GM21723 (cell line): ENCODE data around the gene CCDC188.

Experiments used
- ATAC-seq: cut with Tn5 transposase; IDR thresholded peaks from one replicate; pipeline ENCODE4 v1.9.1; 2021; ENCODE audit warnings: mild to moderate bottlenecking, moderate library complexity; ENCODE audit not compliant: unreplicated experiment

Gene CCDC188

DNA sequence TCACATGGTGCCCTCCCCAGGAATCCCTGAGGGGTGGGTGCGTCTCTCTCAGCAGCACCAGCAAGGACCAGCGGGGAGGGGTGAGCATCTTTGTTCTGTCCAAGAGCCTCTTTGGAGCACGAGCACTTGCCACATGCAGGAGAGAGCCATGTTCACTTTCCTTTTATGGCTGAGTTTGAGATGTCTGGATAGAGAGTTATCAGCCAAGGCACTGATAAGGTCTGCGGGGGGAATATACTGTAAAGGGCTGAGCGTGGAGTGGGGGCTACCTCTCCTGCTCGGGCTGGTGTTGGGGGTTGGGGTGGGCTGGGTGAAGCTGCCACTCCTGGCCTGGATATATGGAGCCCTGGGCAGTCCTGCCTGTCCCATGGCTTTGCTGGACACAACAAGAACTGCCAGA is 34.9 kb upstream of the CCDC188 start:
- ATAC-seq = no peak

DNA sequence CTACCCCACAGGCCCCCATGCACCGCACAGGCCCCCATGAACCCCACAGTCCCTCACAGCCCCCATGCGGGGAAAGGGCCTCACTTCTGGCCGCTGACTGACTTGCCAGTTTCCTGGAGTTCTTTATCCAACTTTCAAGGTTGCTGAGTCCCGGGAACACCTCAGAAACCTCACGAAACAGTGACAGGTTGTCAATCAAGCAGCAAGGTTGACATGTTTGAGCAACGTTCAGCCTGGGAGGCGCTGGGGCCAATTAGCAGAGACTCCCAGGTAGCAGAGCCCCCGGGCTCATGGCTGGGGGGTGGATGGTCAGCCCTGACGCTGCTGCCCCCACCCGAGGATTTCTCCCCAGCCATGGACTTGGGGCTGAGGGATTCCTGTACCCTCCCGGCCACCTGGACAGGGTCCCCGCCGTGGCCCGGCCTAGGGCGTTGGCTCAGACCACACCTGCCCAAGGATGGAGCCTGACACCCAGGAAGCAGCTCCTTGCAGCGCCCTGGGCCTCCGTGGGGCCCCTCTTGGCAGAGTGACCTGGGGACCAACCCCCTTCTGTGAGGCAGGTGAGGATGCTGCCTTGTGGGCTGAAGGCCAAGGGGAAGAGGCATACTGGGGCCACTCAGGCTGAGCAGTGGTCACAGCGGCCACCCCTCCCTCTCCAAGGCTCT is 33.8 kb upstream of the CCDC188 start:
- ATAC-seq = no peak

DNA sequence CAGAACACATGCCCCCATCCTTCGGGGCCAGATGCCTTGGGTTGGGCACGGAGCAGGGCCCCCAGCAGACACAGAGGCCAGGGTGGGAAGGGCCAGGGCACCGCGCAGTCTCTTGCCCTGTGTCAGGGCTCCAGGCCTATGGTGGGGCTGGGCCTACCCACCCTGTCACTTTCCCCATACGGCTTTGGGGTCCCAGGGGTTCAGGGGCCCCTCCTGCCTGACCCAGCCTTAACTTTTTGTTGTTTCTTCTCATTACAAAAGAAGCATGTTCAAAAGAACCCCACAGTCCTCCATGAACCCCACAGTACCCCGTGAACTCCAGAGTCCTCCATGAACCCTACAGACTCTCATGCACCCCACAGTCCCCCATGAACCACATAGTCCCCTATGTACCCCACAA is 33.0 kb upstream of the CCDC188 start:
- ATAC-seq = no peak

DNA sequence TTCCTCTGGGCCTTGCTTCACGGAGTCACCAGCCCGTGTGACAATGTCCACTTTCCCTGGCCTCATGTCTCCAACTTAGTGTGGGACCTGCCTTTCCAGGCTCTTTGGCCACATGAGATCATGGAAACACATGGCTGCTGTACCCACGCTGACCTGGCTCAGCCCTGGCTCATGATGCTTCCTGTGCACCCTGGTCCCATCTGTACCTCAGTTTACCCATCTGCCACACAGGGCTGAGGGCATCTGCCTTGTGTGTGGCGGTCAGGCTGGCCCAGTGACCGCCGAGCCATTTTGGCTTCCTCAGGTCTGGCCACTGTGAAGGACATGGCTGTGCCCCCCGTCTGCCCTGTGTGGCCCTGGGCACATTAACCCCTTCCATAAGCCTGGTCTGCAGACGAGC is 32.2 kb upstream of the CCDC188 start:
- no peak for ATAC-seq

DNA sequence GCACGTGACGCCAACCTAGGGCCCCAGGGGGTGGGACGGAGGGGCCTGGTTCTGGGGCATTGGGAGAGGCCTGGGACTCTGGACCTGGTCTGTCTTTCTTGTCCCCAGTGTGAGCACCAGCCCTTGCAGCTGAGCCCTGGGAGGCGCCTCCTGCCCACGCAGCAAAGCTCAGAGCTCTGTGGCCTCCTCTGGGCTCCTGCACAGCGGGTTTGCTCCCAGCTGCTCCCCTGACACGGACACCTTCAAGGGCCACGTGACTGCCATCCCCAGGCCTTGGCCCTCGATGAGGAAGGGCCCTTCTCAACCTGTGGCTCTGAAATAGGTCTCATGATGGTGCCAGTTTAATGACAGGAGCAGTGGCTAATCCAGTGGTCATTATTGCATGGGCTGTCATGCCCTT is 31.5 kb upstream of the CCDC188 start:
- ATAC-seq = no peak

DNA sequence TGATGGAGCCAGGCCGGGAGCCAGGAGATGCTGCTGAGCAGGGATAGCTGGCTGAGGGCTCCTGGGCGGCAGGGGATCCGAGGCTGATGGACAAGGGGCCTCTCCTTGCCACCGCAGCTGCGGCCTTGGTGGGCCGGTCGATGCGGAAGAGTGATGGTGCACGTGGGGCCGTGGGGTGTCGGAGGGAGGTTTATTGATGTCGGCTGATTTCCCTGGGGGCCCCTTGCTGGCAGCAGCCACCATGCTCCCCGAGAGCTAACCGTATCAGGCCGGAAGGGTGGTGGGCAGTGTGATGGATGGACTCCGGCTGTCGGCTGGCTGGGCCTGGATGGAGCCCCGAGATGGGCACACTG is 31.0 kb upstream of the CCDC188 start:
- ATAC-seq = no peak

DNA sequence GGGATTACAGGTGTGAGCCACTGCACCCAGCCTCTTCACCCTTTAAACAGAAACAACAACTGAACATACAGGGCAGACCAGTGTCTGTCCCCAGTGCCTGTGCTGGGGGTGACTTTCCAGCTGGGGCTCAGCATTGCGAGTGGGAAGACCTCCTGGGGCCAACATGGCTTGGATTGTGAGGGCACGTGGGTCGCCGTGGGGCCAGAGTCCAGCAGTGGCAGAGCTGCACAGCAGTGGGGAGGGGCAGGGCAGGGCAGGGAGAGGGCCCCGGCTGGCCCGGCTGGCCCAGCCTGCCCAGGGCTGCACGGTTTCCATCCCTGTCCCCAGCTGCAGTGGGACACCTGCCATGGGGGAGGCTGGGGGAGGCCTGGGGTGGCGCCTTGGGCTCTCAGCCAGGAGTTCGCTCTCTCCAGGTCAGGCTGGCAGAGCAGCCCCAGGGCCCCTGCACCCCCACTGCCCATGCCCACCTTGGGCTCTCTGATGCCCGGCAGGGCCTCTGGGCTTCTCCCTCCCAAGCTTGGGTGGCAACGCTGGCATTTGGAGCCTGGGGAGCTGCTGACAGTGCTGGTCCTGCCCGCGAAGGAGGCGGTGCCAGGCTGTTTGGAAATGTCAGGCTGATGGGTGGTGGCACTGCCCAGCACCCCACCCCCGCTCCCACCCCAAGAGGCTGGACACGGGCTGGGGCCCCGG is 30.5 kb upstream of the CCDC188 start:
- ATAC-seq = no peak

DNA sequence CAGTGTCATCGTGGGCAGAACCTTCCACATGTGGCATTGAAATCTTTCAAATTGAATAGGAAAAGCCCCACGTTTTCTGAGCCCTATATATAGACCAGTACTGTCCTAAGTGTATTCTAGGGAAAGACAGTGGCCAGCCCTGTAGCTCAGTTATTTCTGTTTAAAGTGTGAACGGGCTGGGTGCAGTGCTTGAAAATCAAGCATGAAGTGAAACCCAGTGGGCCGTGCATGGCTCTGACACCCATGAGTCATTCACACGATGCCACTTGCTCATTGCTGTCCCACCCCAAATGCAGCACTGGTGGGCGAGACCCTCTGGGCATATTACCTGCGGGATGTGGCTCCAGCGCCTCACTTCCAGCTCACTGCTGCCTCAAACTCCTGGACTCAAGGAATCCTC is 29.8 kb upstream of the CCDC188 start:
- ATAC-seq = no peak

DNA sequence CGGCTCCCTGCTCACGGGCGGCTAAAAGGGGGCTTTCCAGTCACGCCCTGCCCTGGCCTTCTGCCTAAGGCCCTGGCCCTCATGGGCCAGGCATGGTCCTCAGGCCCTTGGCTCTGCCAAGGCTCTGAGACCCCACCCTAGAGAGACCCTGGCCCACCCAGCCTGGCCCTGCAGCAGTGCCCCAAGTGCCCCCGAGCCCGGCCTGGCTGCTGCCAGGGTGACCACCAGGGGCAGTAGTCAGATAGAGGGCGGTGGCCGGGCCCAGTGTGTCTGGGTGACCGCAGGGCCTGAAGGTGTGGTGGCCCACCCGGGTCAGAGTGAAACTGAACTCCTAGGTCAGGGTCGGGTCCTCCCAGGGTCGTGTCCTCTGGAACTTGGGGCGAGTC is 29.4 kb upstream of the CCDC188 start:
- ATAC-seq = no peak

DNA sequence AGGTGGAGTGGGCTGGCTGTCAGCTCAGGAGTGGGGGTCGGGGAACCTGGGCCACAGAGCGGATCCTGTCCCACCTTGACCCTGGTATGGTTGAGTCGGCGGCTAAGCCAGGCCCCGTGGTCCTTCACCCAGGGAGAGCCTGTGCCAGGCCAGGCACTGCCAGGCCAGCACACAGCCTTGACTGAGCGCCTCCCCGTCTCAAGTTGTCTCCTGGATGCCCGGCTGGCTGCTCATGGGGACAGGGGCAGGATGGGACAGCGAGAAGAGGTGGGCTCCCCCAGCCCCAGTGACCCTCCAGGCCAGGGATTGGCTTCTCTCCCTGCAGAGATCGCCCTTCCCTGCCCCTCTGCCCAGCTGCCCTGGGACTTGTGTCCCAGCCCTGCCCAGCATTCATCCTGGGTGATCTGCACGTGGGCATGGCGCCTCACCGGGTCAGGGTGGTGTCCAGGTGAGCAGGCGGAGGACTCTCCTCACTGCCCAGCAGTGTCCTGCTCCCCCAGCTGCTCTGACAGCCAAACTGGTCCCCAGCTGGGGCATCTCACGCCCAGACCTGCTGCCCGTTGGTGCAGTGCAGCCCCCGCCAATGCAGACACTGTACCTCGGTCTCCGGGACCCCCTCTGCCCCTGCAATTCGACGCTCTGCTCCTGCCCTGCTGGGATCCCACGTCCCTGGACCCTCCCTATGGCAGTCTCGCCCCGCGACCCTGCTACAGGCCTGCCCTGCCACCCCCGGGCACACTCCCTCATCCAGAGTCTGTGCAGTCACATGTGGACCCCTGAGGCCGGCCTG is 28.8 kb upstream of the CCDC188 start:
- no peak for ATAC-seq

DNA sequence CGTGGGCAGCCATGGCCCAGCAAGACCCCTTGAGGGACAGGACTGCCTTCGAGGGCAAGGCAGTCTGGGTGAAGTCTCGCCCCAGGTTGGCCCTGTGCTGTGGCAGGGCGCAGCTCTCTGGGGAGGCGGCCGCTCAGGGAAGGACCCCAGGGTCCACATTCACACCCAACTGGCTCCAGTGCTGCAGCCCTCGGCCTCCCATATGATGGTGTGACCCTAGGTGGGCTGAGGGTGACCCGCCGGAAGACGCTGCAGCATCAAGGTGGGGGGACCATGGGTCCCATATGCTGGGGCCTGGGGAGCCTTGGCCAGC is 28.0 kb upstream of the CCDC188 start:
- no peak for ATAC-seq

DNA sequence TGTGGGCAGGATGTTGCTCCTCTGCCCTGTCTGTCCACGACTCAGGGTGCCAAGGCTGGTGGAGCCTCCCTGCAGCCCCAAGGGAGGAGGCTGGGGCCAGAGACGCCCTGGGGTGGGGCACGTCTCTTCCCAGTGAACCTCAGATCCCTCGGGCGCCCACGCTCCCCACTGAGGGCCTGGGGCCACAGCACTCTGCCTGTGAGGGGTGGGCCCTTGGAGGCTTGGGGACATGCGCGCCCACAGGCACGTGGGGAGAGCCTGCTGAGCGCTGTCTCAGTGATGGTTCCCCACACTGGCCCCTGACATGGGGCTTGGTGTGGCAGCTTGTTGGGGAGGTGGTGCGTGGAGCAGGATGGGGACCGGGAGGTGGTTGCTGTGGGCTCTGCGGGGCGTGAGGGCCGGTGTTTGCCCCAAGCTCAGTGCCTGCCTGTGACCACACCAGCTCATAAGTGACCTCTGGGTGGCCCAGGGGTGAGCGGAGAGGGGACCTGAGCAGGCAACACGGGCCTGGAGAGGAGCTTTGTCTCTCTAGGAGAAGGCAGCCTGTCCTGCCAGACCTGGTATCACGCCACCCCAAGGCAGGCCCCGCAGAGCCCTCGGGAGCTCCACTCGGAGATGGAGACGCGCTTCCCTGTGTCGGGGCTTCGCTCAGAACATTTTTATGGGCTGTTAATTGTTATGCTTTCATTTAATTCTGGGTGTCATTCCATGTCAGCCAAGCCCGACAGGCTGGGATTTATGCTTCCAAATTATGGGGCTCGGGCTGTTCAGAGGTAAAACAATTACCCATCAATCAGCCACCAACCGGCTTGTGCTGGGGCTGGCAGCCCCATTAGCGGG is 27.4 kb upstream of the CCDC188 start:
- no peak for ATAC-seq

DNA sequence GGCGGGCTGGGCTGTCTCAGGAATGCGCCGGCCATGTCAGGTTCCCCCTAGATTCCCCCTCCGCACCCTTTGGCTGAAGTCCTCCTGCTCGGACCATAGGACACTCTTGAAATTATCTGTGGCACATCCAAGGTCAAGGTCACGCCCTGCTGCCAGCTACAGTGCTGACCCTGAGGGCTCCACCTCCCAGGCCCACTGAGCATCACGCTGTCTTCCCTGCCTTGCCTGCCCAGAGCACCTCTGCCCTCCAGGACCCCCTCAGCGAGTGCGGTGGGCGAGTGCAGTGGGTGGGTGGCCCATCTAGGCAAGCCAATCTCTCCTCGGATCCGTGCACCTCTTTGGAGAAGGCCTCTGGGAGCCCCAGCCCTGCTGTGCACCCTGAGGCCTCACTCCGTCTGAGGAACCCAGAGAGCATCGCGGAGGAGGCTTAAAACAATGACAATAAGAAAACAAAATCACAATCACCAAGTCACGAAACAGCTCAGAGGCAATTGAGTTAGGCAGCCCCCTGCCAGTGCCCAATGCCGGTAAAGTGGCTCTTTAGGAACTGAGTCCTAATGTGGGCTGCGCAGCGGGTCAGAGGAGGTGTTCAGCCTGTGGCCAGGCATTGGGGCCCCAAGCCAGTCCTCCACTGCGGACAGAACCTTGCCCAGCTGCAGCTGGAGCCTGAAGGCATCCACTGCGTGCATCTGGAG is 26.5 kb upstream of the CCDC188 start:
- ATAC-seq = no peak

DNA sequence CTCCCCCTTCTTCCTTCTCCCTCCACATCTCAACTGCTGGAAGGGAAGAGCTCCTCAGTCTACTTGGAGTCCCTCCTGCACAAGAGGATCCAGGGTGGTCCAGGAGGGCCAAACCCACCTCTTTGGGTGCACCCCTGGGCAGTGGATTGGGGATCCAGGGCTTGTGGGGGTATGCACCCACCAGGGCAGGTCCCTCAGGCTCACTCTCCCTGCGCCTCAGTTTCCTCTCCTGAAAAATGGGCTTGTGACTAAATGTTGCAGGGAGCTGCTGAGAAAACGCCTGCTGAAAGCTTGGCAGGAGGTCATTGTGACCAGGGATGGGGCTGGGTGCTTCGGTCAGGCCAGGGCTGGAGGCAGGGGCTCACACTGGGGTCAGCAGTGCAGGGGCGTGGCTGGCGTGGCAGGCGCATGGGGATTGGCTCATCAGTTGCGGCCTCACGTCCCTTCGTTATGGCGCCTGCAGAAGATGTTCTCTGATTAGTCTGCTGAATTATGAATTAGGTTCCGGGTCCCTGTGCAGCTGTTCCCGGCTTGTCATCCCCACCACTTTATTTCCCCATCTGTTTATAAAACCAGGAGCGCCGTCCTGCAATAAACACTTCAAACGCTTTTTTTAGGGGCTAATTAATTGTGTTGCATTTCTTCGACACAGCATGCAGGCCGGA is 25.7 kb upstream of the CCDC188 start:
- no peak for ATAC-seq

DNA sequence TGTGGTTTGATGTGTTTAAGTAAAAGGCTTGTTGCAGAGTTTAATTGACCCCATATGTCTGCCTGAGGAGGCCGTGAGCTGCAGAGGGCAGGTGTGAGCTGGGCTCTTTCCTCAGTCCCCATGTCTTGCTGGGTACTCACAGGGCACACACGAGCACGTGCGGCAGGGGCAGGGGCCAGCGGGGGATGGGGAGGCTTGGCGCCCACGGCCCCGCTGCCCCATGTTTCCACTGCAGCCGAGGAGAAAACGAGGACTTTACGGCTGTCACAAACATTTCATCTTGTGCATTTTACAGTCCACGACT is 24.7 kb upstream of the CCDC188 start:
- no peak for ATAC-seq

DNA sequence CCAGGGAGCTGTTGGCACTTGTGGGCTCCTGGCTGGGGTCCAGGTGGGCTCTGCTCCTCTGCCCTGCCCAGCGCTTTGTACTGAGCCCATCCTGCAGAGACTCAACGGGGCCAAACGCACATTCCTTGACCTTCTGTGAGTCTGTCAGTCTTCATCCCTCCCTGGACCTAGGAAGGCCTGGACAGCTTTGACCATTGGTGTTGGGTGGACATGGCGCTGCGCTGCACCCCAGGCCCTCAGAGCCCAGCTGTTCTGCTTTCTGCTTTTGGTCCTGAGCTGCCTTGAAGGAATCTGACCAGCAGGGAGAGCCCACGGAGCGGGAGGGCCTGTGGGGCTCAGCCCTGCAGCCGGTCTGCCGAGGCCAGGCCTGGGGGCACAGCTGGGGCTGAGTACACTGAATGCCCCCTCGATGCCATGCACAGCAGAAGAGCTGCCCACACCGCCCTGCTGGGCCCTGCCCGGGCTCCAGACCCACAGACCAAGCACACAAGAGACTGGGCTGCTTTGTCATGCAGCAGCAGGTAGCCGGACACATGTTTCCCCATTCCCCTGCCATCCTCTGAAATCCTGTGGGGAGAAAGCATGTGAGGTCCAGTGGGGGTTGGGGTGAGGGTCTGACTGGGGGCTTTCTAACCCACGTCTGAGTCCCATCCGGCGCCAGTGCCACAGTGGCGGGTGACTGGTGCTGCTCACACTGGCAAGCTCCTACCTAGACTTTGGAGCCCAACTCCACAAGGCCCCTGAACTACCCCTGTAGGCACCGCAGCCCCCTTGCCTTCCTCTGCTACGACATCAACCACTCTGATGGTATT is 24.1 kb upstream of the CCDC188 start:
- no peak for ATAC-seq

DNA sequence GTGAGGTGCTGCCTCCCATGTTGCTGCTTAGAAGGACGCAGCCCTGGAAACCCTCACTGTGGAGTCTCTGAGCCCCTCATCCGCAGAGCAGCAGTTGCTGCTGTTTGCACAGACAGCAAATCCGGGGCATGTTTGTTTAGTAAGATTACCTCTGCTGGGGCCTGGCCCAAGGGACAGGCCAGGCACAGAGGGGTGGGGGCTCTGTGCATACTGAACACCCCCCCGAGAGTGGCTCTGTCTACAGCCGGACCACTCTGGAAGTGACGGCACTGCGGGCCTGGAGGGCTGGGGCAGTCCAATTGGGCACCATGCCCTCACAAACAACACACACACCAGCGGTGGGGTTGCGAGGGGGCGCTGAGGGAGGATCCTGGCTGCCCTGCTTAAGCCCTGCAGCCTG is 22.9 kb upstream of the CCDC188 start:
- no peak for ATAC-seq

DNA sequence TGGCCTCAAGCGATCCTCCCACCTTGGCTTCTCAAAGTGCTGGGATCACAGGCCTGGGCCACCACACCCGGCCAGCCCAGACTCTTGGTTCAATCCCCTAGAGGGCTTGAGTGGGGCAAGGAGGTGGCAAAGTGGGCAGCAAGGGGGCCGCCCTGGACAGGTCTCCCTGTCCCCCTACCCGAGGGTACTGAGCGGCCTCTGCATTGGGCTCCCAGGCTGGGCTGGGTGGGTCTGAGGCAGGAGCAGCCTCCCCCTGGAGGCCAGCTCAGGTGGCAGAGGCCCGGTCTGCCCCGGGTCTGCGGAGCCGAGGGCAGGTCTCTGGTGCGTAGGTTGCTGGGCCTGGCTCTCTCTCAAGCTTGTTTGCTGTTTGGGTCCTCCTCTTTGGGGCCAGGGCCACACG is 22.4 kb upstream of the CCDC188 start:
- ATAC-seq = no peak

DNA sequence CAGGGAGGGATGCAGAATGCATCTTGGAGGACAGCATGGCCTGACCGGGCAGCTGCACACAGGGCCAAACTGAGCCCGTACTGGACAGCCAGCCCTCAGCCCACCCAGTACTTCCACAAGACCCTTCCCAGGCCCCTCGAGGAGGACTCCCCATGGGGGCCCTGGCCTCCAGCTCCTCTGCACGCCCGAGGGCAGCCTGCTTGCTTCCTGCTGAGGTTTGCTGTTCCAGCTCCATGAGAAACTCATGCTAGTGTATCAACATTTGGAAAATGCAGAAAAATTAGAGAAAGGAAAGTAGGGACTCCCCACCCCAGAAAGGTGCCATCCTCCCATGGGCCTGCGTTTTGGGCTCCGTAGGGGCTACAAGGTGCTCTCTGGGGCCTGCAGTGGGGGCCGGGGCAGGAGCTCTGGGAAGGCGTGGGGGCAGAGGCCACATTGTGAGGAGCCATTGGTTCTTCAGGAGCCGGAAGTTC is 21.3 kb upstream of the CCDC188 start:
- no peak for ATAC-seq
